Measurements from ENCODE around the gene PDGFC. TPM values are rescaled to one million over a fixed set of nuclear protein-coding genes. Genes with fewer than 3 reads are reported as not detected.
A peak's percentile ranks its signal among the peaks of the same experiment; 100 is the strongest.

Gene PDGFC
- total RNA-seq, 1 experiment from 2014 or later = 9.8 TPM

DNA sequence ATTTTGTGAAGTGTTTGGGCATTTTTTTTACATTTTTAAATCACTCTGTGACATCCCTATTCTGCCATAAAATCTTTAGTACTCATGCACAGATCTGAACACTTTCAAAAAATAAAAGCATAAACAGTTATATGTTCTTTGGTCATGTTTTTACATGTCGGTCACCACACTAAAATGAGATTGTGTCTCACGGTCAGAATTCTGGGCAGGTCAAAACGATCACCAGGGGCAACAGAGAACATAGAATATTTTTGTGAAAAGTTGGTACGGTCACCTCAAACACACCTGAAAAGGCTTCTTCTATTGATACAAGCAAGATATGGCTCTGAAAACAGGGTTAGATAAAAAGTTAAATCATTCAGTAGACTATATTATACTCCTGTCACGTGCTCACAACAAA is 189.1 kb downstream of the PDGFC start:
- no peak overlapping the region for H3K4me3 ChIP-seq (replicated peaks in 1 of 2; ENCODE audit: low read depth in 1 of 2, low read length in 2 of 2)
- CTCF ChIA-PET = no interaction called here
- ATAC-seq = no peak

More for the DNA sequence above, 189.1 kb downstream of the PDGFC start:
- Histone ChIP-seq H3K9me3 (ENCODE audit: control insufficient read depth in 1 of 2, insufficient read depth in 1 of 2, low read depth in 1 of 2, low read length in 2 of 2) (no peaks in the 10 kb centered on the region), H3K9ac (ENCODE audit: low read length) (no peak overlapping the region), H3K9me2 (ENCODE audit: insufficient read depth) (0 out of 2 replicates have a peak, but pooled peaks cover 6% of the 10 kb centered on the region), H3K4me2 (ENCODE audit: low read length) (peak overlapping the region; percentile 42; the same call in 1 of the 2 replicates), H3K36me3 (ENCODE audit: control insufficient read depth in 1 of 2, insufficient read depth in 2 of 2, low read length in 2 of 2) (no peaks in the 10 kb centered on the region), H2AFZ (ENCODE audit: low read depth, low read length, poor library complexity, severe bottlenecking) (no peak overlapping the region), H3K4me1 (ENCODE audit: control insufficient read depth in 1 of 2, insufficient read depth in 2 of 2, low read length in 2 of 2) (peaks cover 10 to 42% of the 10 kb centered on the region in 2 experiments), H3K27ac (ENCODE audit: low read depth, low read length) (no peak overlapping the region; the same call in 1 of the 2 replicates), H3K79me2 (ENCODE audit: insufficient read depth, low read length) (no peaks in the 10 kb centered on the region), H3K27me3 (ENCODE audit: insufficient read depth, low read length) (no peaks in the 10 kb centered on the region), H4K20me1 (ENCODE audit: insufficient read depth) (no peaks in the 10 kb centered on the region)
- ChIA-PET RAD21 (ENCODE audit: low non-redundant PET in 1 of 2, low total read pairs in 2 of 2, uncharacterized antibody in 2 of 2, unreplicated experiment in 2 of 2) (no interaction called here), POLR2A (no interaction called here)
- DNase-seq (ENCODE audit: low read depth, low spot score) = no peak
- BruUV-seq (replicated peaks) = no TSS peak
- intact Hi-C loops (cut with micrococcal nuclease) = no loop called here
- TF ChIP-seq CEBPB (IDR thresholded peaks at IDR 0.05; ENCODE audit: low read depth) (no peak), FOSL1 (IDR thresholded peaks at IDR 0.05; ENCODE audit: low read depth) (no peak), YY1 (IDR thresholded peaks at IDR 0.05; ENCODE audit: extremely low read depth, insufficient replicate concordance, low read depth, low read length) (no peak), POLR2AphosphoS5 (IDR thresholded peaks at IDR 0.05; ENCODE audit: low read depth, low read length) (no peak), POLR2A (IDR thresholded peaks at IDR 0.05; ENCODE audit: borderline replicate concordance, extremely low read depth, insufficient read depth, insufficient read length) (no peak)
- TF ChIP-seq, protein P1, sequence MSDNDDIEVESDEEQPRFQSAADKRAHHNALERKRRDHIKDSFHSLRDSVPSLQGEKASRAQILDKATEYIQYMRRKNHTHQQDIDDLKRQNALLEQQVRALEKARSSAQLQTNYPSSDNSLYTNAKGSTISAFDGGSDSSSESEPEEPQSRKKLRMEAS (IDR thresholded peaks at IDR 0.05) = no peak
- TF ChIP-seq, protein P2, sequence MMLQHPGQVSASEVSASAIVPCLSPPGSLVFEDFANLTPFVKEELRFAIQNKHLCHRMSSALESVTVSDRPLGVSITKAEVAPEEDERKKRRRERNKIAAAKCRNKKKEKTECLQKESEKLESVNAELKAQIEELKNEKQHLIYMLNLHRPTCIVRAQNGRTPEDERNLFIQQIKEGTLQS (IDR thresholded peaks at IDR 0.05) = no peak
- TF ChIP-seq, protein P3, sequence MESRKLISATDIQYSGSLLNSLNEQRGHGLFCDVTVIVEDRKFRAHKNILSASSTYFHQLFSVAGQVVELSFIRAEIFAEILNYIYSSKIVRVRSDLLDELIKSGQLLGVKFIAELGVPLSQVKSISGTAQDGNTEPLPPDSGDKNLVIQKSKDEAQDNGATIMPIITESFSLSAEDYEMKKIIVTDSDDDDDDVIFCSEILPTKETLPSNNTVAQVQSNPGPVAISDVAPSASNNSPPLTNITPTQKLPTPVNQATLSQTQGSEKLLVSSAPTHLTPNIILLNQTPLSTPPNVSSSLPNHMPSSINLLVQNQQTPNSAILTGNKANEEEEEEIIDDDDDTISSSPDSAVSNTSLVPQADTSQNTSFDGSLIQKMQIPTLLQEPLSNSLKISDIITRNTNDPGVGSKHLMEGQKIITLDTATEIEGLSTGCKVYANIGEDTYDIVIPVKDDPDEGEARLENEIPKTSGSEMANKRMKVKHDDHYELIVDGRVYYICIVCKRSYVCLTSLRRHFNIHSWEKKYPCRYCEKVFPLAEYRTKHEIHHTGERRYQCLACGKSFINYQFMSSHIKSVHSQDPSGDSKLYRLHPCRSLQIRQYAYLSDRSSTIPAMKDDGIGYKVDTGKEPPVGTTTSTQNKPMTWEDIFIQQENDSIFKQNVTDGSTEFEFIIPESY (IDR thresholded peaks at IDR 0.05; ENCODE audit: extremely low read depth, insufficient replicate concordance, low read length) = no peak
